ENCODE results near the gene SPRING1.
A peak's percentile ranks its signal among the peaks of the same experiment; 100 is the strongest.

The SPRING1 gene

DNA sequence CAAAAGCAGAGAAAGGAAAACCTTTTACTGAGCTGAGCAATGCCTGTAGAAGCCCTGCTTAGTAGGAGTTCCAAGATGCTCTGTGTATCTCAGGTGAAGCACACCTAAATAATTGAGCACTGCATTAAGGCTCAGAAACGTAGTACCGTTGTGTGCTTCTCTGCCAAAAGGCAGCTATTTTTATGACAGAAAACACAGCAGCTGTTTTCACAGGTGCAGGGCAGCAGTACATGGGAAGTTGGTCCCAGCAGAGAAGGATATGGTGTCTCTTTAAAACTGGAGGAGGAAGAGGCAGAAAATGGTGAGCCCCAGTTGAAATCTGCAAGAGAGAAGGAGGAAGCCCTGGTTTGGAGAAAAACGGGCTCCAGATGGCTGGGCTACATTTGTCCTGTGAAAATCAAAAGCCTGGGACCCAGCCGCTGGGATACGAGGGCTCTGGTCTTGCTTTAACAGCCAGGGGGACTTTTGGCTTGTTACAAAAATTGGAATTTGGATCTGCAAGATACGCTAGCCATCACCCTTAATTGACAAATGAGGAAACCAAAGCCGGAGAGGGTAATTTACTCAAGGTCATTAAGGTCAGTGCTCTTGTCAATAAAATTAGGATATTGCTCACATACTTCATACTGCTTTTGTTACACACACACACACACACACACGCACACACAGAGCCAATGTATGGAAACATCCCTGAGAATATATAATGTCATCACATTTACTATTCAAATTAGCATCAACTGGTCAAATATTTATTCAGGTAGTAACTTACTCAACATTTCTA is 27.3 kb downstream of the SPRING1 start:
- no peak for DNase-seq (ENCODE audit: insufficient read length, low spot score)
- no peak for FAIRE-seq

DNA sequence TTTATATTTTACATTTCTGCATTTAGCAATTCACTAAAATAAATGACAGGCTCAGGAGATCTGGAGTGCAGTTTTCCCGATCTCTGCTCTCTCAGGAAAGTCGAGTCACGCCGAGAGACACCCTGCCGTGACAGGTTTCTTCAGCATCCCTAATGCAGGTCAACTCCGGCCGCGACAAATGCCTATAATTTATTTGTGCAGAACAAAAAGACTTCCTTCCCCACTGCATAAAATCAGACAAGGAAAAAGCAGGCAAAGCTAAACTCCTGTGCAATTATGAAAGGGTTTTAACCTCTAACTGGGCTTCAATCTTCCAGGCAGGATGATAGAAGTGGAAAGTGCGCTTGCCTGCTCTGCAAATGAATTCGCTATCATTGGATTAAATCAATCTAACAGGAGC is 28.1 kb downstream of the SPRING1 start:
- no peak for DNase-seq (ENCODE audit: insufficient read length, low spot score)
- FAIRE-seq: no peak

DNA sequence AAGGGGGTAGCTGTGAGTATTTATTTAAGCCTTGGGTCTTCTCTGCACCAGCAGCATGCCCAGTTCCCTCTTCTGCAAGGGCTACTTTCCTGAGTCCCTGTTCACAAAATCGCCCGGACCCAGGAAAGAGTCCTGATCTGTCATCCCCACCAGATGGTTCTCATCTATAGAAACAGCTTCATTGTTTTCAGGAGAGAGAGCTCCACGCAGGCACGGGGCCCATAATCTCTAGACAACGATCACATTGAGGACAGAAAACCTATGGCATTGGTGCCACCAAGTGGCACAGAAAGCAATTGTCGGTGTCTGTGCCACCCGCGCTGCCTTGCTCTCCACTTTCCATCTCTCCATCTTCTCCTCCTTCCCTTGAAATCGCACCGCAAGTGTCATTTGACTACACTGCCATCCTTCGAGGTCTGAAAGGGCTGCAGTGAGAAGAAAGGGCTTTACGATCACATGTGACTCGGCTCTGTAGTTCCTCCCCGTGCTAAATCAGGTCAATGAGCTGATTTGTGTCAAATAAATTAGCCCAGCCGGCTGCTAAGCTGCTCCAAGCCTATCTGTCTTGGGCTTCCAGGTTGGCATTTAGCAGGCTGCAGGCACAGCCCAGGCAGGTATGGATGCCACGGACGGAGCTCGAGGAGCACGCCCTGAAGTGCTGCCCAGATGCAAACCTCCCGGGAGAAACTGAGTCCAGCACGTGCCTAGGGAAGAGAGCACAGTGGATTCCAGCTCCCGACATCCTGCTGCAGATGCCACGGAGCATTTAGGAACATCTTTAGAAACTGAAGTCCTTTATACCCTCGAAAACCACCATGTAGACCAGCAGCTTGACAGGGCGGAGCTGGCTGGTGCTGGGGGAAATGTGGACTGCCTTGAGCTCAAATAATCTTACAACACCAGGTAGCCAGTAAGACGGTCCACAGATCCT is 28.8 kb downstream of the SPRING1 start:
- FAIRE-seq (peak; percentile 89), DNase-seq (ENCODE audit: insufficient read length, low spot score) (no peak)

DNA sequence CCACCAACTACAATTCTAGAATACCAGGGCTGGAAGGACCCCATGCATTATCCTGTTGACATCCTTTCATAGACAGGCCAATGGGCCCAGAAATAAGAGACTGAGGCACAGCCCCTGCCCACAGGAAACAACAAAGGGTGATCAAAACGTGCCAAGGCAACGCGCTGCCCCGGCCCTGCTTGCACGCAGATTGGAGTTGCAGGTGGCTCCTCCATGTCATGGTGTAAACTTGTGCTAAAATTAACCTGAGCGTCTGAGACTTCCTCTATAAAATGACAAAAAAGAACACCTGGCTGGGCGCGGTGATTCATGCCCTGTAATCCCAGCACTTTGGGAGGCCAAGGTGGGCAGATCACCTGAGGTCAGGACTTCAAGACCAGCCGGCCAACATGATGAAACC is 30.1 kb downstream of the SPRING1 start:
- FAIRE-seq: no peak
- no peak for DNase-seq (ENCODE audit: insufficient read length, low spot score)

DNA sequence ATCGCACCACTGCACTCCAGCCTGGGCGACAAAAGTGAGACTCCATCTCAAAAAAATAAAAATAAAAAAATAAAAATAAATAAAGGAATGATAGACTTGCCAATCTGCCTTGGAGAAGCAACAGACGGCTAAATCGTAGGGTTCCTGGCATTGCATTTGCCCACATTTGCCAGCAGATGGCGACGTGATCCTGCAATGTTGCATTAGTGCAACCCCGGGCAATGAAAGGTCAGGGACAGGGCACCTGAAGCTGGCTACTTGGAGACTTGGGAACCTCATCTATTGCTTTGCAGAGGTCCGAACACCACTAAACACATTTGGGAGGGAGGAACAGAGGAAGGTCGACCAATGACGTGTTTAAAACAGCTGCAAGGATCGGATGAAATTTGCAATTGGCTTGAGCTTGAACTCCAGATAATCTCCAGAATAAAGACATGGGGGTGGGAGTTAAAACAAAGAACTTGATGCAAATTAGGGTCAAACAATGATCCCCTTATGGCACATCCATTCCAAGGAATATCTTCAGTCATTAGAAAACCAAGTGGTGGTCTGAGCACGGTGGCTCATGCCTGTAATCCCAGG is 34.6 kb downstream of the SPRING1 start:
- FAIRE-seq (peak; percentile 89), DNase-seq (ENCODE audit: insufficient read length, low spot score) (peak; percentile 60)

DNA sequence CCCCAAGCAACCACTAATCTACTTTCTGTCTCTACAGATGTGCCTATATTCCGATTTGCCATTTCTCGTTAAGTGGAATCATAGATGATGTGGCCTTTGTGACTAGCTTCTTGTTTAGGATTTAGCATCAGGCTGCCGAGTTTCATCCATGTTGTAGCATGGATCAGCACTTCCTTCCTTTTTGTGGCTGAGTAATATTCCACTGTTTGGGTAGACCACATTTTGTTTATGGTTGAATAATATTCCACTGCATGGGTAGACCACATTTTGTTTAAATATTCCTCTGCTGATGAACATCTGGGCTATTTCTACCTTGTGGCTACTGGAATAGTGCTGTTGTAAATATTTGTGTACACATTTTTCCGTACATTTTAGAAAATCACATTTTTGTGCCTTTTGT is 36.4 kb downstream of the SPRING1 start:
- no peak for DNase-seq (ENCODE audit: insufficient read length, low spot score)
- no peak for FAIRE-seq

DNA sequence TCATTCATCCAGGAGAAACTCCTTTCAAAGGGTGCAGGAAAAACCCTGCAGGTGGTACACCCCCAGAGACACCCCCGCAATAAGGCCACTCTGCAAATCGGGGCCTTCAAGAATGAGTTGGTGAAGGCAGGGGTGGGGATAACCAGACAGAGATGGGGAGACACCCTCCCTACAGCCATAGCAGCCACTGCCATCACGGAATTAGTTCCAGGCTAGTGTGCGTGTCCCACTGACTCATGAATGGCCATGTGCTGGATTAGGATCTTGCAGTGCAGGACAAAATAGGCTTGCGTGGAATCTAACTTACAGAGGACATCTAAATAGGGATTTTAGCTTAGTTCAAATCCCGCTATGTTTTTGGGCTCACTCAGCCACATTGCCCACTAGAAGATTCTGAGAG is 37.8 kb downstream of the SPRING1 start:
- no peak for DNase-seq (ENCODE audit: insufficient read length, low spot score)
- no peak for FAIRE-seq

DNA sequence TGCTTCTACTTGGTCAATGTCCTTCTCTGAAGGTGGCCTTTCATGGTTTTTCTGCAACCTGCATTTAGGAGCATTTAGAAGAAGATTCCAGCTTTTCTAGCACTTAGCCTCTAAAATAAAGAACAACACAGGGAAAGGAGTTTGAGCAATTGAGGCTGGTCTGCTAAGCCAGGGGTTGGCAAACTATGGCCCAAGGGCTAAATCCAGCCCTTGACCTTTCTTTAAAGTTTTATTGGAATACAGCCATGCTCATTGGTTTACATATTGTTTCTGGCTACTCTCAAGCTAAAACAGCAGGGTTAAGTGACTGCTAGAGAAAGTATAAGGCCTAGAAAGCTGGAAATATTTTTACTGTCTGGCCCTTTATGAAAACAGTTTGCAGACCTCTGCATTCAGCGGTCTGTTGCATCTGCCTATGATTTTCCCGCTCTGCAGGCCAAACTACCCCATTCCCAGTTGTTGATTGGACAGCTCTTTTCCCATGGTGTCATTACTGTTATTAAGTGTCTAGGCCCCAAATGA is 39.3 kb downstream of the SPRING1 start:
- DNase-seq (ENCODE audit: insufficient read length, low spot score) (no peak), FAIRE-seq (no peak)

DNA sequence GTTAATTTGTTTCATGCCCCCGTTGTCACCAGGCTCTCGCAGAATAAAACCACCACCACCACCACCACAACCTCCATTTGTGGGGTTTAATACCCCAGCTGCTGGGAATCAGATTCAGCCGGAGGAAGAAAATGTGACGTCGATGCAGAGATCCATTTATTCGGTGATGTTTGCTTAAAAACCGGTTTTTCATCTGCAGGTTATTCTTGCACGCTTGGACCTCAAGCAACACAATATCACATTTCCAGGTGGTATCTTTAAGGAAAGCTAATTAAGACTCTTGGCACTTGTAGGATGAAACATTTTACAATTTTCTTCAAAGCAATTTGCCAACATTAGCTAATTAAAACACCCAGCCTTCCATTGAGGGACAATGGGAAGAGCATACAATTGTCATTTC is 39.8 kb downstream of the SPRING1 start:
- FAIRE-seq: no peak

DNA sequence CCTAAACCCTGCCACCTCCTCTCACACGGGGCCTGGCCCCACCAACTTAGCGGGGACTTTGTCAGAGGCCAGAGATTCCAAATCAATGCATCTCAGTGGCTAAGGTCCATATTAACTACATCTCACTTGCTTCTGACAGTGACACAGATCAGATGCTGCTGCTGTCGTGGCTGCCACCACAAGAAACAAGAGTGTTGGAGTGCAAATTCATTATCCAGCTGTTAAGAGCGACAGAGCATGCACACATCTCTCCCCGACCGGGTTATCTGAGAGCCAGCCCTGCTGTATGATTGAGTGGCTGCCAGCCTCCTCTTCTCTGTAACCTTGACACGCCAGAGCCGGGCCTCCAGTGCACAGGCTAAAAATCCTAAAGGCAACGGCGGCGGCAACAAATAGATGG is 40.2 kb downstream of the SPRING1 start:
- no peak for FAIRE-seq

More for the DNA sequence above, 39.8 kb downstream of the SPRING1 start:
- no peak for DNase-seq (ENCODE audit: insufficient read length, low spot score)

DNA sequence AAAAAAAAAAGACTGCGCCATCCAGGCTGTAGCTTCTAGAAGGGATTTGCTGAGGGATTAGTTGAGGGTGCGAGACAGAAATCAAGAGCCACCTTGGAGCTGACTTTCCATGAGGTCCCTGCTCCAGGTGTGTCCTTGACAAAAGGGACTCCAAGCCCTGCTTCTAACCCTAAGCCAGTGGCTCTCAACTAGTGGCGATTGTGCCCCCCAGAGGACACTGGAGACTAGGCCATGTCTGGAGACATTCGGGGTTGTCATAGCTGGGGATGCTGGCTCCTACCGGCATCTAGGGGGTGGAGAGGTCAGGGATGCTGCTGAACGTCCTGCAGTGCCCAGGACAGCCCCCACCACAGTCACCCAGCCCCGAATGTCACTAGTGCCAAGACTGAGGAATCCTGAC is 40.6 kb downstream of the SPRING1 start:
- FAIRE-seq (no peak), DNase-seq (ENCODE audit: insufficient read length, low spot score) (no peak)

More for the DNA sequence above, 40.2 kb downstream of the SPRING1 start:
- DNase-seq (ENCODE audit: insufficient read length, low spot score): no peak

DNA sequence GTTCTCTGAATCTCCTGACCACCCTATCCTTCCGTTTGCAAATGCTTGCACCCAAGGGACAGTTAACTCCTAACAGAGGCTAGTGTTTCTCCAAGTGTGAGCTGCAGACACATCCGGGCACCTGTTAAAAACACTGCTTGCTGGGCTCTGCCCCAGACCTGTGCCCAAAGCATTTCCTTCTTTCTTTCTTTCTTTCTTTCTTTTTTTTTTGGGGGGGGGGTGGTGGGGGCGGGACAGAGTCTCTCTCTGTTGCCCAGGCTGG is 42.5 kb downstream of the SPRING1 start:
- FAIRE-seq: no peak

DNA sequence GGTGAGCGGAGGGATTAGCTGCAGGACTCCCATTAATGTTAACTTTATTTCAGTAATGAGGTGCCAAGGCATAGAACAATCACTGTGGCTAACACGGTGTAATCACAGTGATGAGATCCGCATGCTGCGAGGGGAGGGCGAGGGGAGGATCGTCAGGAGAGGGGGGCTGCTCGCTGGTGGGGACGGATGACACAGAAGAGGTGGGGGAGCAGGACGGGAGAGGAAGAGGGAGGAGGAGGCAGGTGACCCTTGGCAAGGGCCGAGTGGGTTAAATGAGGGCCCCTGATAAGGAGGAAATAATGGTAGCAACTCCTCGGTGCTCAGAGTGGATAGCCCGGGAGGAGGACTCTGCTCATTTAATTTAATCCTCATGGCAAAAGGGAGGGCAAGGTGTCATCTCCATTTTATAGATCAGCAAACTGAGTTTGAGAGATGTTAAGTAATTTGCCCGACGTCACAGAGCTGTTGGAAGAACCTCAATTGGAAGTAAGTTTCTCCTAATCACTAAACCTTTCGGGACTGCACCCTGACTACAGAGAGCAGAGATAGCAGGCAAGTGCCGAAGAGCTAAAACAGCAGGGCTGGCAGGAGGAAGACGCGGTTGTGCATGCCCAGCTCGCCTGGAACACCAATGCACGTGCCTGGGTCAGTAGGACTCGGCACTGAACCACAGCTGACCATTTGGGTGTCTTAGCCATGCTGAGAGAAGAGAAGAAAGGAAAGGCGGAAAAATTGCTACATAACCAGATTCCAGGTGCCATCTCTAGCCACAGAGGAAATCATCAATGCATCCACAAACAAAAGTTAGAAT is 43.0 kb downstream of the SPRING1 start:
- FAIRE-seq (no peak), DNase-seq (ENCODE audit: insufficient read length, low spot score) (no peak)

More for the DNA sequence above, 42.5 kb downstream of the SPRING1 start:
- DNase-seq (ENCODE audit: insufficient read length, low spot score): no peak

DNA sequence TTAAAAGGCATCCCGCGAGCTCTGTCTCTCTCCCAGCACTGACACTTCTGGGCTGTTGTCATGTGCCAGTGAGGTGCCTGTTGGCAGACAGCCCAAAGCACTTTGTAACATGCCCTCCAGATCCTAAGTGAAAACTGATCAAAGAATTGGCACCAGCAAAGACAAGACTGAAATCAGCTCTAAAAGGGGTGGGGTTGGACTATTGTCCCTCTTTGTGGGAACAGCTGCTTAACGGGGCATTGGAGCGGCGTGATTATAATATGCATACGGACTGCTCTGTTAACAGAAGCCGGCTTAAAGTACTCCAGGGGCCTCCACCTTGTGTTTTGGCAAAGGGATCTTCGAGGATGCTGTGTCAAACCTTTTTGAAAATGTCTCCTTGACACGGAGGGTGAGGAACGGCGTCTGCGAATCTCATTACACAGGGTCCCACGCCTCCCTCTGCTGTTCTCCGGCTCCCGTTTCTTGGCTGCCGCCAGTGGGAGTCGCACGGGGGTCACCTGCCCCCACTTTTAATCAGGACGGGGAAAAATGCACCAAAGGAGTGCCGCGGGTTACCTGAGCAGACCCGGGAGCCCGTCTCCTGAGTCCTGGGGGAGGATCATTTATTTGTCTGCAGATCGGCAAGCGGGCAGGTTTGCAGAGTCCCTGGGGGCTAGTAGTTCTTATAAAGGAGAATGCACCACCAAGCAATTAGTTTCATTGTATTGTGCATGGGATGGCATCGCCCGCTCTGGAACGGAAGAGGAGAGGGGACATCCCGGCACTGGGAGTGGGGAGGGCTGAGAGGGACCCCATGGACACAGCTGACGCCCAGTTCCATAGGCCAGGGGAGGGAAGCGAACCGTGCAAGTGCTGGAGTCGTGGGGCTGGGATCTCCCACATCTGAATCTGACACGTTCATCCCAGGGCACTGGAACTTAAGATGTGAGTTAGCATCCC is 44.3 kb downstream of the SPRING1 start:
- no peak for FAIRE-seq
- DNase-seq (ENCODE audit: insufficient read length, low spot score): no peak

DNA sequence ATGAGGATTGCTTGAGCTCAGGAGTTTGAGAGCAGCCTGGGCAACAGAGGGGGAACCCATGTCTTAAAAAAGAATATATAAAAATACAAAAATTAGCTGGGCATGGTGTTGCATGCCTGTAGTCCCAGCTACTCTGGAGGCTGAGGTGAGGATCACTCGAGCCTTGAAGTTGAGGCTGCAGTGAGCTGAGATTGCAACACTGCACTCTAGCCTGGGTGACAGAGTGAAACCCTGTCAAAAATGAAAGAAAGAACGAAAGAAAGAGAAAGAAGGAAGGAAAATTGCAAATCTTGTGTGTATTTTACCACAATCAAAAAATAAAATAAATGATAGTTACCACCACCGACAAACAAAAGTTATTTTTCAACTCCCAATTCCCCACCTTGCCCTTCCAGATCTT is 45.3 kb downstream of the SPRING1 start:
- no peak for DNase-seq (ENCODE audit: insufficient read length, low spot score)
- FAIRE-seq: no peak

DNA sequence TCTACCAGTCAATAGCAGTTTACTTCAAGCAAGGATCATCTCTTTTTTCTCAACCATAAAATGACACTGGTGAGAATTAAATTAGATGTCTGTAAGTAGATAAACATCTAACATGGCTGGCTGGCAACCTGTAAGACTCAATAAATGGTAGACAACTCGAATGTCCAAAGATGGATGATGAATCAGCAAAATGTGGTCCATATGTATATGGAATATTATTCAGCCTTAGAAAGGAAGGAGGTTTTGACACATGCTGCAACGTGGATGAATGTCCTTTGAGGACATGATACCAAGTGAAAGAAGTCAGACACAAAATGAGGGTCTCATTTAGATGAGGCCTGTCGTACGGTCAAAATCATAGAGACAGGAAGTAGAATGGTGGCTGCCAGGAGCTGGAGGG is 46.2 kb downstream of the SPRING1 start:
- no peak for FAIRE-seq
- DNase-seq (ENCODE audit: insufficient read length, low spot score): no peak

DNA sequence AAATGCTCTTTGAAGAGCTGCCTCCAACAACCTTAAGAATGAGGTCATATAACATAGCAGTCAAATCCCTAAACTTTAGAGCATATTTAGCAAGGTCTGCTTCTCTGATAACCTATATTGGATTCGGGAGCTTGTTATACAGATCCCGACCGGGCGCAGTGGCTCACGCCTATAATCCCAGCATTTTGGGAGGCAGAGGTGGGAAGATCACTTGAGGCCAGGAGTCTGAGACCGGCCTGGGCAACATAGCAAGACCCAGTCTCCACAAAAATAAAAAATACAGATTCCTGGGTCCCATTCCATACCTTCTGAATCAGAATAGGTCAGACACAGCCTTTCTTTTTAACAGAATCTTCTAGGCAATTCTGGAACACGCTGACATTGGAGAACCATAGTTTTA is 46.7 kb downstream of the SPRING1 start:
- FAIRE-seq (no peak), DNase-seq (ENCODE audit: insufficient read length, low spot score) (no peak)

DNA sequence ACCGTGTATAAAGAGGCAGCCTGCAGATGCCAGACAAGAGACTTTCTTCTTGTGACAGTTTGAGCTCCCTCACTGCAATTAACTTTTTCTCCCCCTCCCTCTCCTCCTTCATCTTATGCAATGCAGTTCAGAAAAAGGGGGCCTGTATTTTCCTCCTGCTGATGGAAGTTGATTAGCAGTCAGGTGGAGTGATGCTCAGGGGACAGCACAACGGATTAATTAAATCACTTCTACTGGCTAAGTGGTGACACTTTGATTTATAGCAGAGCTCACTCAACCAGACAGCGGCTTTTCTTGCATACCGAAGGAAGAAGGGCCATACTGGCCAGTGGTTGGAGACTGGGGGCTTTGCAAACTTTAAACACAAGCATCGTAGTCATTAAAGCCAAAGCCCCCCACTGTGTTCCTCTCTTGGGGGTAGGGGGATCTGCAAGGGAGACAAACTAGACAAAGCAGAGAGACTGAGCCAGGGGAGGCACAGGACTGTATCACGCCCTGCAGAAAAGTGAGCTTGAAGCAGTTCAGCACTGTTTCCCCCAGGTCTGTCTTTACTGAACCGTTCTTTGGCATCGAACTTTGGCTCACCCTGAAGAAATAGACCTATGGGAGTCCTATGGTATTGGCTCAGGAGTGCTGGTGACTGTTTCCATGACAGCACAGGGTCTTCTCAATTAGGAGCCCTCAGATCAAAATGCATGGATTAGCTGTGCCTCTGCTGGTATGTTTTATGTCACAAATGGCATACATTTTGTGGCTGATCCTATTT is 47.7 kb downstream of the SPRING1 start:
- FAIRE-seq: no peak

DNA sequence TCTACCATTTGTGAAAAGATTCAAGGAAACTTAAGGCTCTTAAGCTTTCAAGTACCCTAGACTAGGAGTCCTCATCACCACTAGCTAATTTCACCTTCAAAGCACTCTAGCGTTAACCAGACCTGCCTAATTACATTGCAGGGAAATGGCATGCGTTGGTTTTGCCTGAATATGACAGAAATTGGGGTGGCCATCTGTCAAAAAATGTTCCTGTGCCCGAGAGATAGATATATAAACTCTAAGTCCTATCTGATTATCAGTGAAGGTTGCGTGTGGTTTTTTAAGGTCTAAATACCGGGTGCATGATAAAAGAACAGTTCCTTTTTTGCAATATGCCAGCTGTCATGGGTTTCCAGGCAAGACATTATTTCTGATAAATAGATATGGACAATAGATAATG is 48.3 kb downstream of the SPRING1 start:
- DNase-seq (ENCODE audit: insufficient read length, low spot score) (no peak), FAIRE-seq (no peak)

More for the DNA sequence above, 47.7 kb downstream of the SPRING1 start:
- DNase-seq (ENCODE audit: insufficient read length, low spot score): no peak
